ENCODE data around the gene TUBB2B. TPM values are rescaled to one million over a fixed set of nuclear protein-coding genes. Genes with fewer than 3 reads are reported as not detected.

Gene TUBB2B
- 3,227 TPM for total RNA-seq

GRCh38 chr6:3227363-3228045 lies at the start of gene TUBB2B:
Gene TUBB2B, minus strand, starts transcription at chr6:3227653. Its CDS starts 110 bp downstream, at chr6:3227543.

GRCh38 chr6:3258720-3259490 lies 31.5 kb upstream of the TUBB2B start, which contains the start of gene PSMG4:
Gene PSMG4, plus strand, starts transcription at chr6:3258947. Its CDS starts 76 bp downstream, at chr6:3259023.

Other genes with a start within 250 kb of the TUBB2B start
- 12.5 TPM for gene NQO2, start 227.8 kb downstream of the TUBB2B start, total RNA-seq
- 7.8 TPM for gene RIPK1, start 159.2 kb downstream of the TUBB2B start, total RNA-seq
- gene BPHL, start 108.9 kb downstream of the TUBB2B start, total RNA-seq = 32.9 TPM
- gene TUBB2A, start 70.1 kb downstream of the TUBB2B start, total RNA-seq = 1,279 TPM
- 70.1 TPM for gene PSMG4, start 31.3 kb upstream of the TUBB2B start, total RNA-seq
- gene SLC22A23, start 229.4 kb upstream of the TUBB2B start, total RNA-seq = 96.7 TPM